ENCODE data around the gene HELT. TPM values are rescaled to one million over a fixed set of nuclear protein-coding genes. Genes with fewer than 3 reads are reported as not detected.

HELT gene
- total RNA-seq, 5 donors from 2014 or later (not counting 1 experiment from before 2014, with no cell fraction given): not detected

- DNase-seq: no peak
- H3K27ac Mint-ChIP-seq: peak overlapping the region in 1 of 2 donors; percentile 36
- no peaks in the 10 kb centered on the region for H3K4me1 ChIP-seq (ENCODE audit: control insufficient read depth in 1 of 2, extremely low read depth in 1 of 2, insufficient read depth in 2 of 2, low read length in 2 of 2)
- no peaks in the 10 kb centered on the region for H3K9me3 Mint-ChIP-seq
- ChIA-PET CTCF (no interaction called here), POLR2A (no interaction called here)
- ATAC-seq (replicated peaks in 1 of 4): no peak
- H3K27me3 ChIP-seq (replicated peaks in 1 of 2; ENCODE audit: control insufficient read depth in 2 of 2, extremely low read depth in 1 of 2, insufficient read depth in 2 of 2, low read length in 1 of 2): peaks cover 24 to 76% of the 10 kb centered on the region in 2 experiments
- peaks cover 56 to 84% of the 10 kb centered on the region in 2 donors for H3K27me3 Mint-ChIP-seq
- no peak overlapping the region for H3K27ac ChIP-seq (ENCODE audit: low read length)
- H3K4me3 ChIP-seq (ENCODE audit: control insufficient read depth in 1 of 2, extremely low read depth in 1 of 2, low read length in 1 of 2): no peak overlapping the region
- 10% methylated on average over 35 of the region's 41 CpGs for WGBS (ENCODE audit: insufficient coverage)
- no peaks in the 10 kb centered on the region for H3K36me3 ChIP-seq (ENCODE audit: control insufficient read depth in 2 of 2, extremely low read depth in 1 of 2, insufficient read depth in 1 of 2, low read length in 1 of 2)
- H3K36me3 Mint-ChIP-seq: no peaks in the 10 kb centered on the region
- peak overlapping the region in 1 of 3 donors; percentile 44 for H3K4me3 Mint-ChIP-seq
- H3K9me3 ChIP-seq: no peaks in the 10 kb centered on the region
- H3K4me1 Mint-ChIP-seq: peaks cover 14 to 23% (median 18%) of the 10 kb centered on the region in 3 donors
Measured at GRCh38 chr4:185018834-185019455, 655 bp downstream of the HELT start.

- ATAC-seq (replicated peaks in 1 of 4): no peak
- Mint-ChIP-seq H3K36me3 (no peaks in the 10 kb centered on the region), H3K9me3 (no peaks in the 10 kb centered on the region), H3K4me3 (no peak overlapping the region), H3K27me3 (peaks cover 55 to 84% of the 10 kb centered on the region in 2 donors), H3K27ac (no peak overlapping the region), H3K4me1 (peaks cover 14 to 22% (median 14%) of the 10 kb centered on the region in 3 donors)
- Histone ChIP-seq H3K4me3 (ENCODE audit: control insufficient read depth in 1 of 2, extremely low read depth in 1 of 2, low read length in 1 of 2) (no peak overlapping the region), H3K36me3 (ENCODE audit: control insufficient read depth in 2 of 2, extremely low read depth in 1 of 2, insufficient read depth in 1 of 2, low read length in 1 of 2) (no peaks in the 10 kb centered on the region), H3K4me1 (ENCODE audit: control insufficient read depth in 1 of 2, extremely low read depth in 1 of 2, insufficient read depth in 2 of 2, low read length in 2 of 2) (no peaks in the 10 kb centered on the region), H3K27ac (ENCODE audit: low read length) (no peak overlapping the region), H3K27me3 (replicated peaks in 1 of 2; ENCODE audit: control insufficient read depth in 2 of 2, extremely low read depth in 1 of 2, insufficient read depth in 2 of 2, low read length in 1 of 2) (peaks cover 24 to 73% of the 10 kb centered on the region in 2 experiments), H3K9me3 (no peaks in the 10 kb centered on the region)
- DNase-seq: no peak
- ChIA-PET POLR2A (no interaction called here), CTCF (no interaction called here)
- 6% methylated on average over 47 of the region's 57 CpGs for WGBS (ENCODE audit: insufficient coverage)
Measured at GRCh38 chr4:185019456-185020292, 1.4 kb downstream of the HELT start.

GRCh38 chr4:185020293-185020808, 2.1 kb downstream of the HELT start:
- no peak overlapping the region for H3K27ac ChIP-seq (ENCODE audit: low read length)

GRCh38 chr4:185020863-185021761, 2.8 kb downstream of the HELT start:
- H3K27ac ChIP-seq (ENCODE audit: low read length): no peak overlapping the region
- DNase-seq (no peak), ATAC-seq (replicated peaks in 1 of 4) (no peak)
- Mint-ChIP-seq H3K4me1 (peaks cover 14 to 22% (median 14%) of the 10 kb centered on the region in 3 donors), H3K4me3 (no peak overlapping the region), H3K27me3 (peaks cover 55 to 84% of the 10 kb centered on the region in 2 donors), H3K9me3 (no peaks in the 10 kb centered on the region), H3K27ac (no peak overlapping the region), H3K36me3 (no peaks in the 10 kb centered on the region)
- ChIA-PET POLR2A (no interaction called here), CTCF (no interaction called here)
- WGBS (ENCODE audit: insufficient coverage): 11% methylated on average over 42 of the region's 55 CpGs
- H3K36me3 ChIP-seq (ENCODE audit: control insufficient read depth in 2 of 2, extremely low read depth in 1 of 2, insufficient read depth in 1 of 2, low read length in 1 of 2): no peaks in the 10 kb centered on the region
- H3K9me3 ChIP-seq: no peaks in the 10 kb centered on the region
- no peak overlapping the region for H3K4me3 ChIP-seq (ENCODE audit: control insufficient read depth in 1 of 2, extremely low read depth in 1 of 2, low read length in 1 of 2)
- peaks cover 21 to 72% of the 10 kb centered on the region in 2 experiments for H3K27me3 ChIP-seq (replicated peaks in 1 of 2; ENCODE audit: control insufficient read depth in 2 of 2, extremely low read depth in 1 of 2, insufficient read depth in 2 of 2, low read length in 1 of 2)
- no peaks in the 10 kb centered on the region for H3K4me1 ChIP-seq (ENCODE audit: control insufficient read depth in 1 of 2, extremely low read depth in 1 of 2, insufficient read depth in 2 of 2, low read length in 2 of 2)

More at GRCh38 chr4:185020293-185020808, 2.1 kb downstream of the HELT start:
- Histone ChIP-seq H3K4me1 (ENCODE audit: control insufficient read depth in 1 of 2, extremely low read depth in 1 of 2, insufficient read depth in 2 of 2, low read length in 2 of 2) (no peaks in the 10 kb centered on the region), H3K9me3 (no peaks in the 10 kb centered on the region), H3K27me3 (replicated peaks in 1 of 2; ENCODE audit: control insufficient read depth in 2 of 2, extremely low read depth in 1 of 2, insufficient read depth in 2 of 2, low read length in 1 of 2) (peaks cover 21 to 75% of the 10 kb centered on the region in 2 experiments), H3K4me3 (ENCODE audit: control insufficient read depth in 1 of 2, extremely low read depth in 1 of 2, low read length in 1 of 2) (no peak overlapping the region), H3K36me3 (ENCODE audit: control insufficient read depth in 2 of 2, extremely low read depth in 1 of 2, insufficient read depth in 1 of 2, low read length in 1 of 2) (no peaks in the 10 kb centered on the region)
- no peak for ATAC-seq (replicated peaks in 1 of 4)
- no peak for DNase-seq
- H3K36me3 Mint-ChIP-seq: no peaks in the 10 kb centered on the region
- peaks cover 14 to 22% (median 14%) of the 10 kb centered on the region in 3 donors for H3K4me1 Mint-ChIP-seq
- H3K27ac Mint-ChIP-seq: no peak overlapping the region
- H3K27me3 Mint-ChIP-seq: peaks cover 56 to 83% of the 10 kb centered on the region in 2 donors
- WGBS (ENCODE audit: insufficient coverage): 10% methylated on average over 40 of the region's 48 CpGs
- CTCF ChIA-PET: no interaction called here
- H3K4me3 Mint-ChIP-seq: no peak overlapping the region
- no peaks in the 10 kb centered on the region for H3K9me3 Mint-ChIP-seq
- POLR2A ChIA-PET: no interaction called here

- Mint-ChIP-seq H3K9me3 (no peaks in the 10 kb centered on the region), H3K27ac (no peak overlapping the region), H3K36me3 (no peaks in the 10 kb centered on the region), H3K27me3 (peaks cover 58 to 75% of the 10 kb centered on the region in 2 donors), H3K4me1 (peaks cover 11 to 17% (median 14%) of the 10 kb centered on the region in 3 donors), H3K4me3 (no peak overlapping the region)
- CTCF ChIA-PET: interaction anchor here in 1 of 2 donors (0.8 kb wide), 1 partner anchor 16 kb away, joined by 3 read pairs; no protein-coding TSS in a partner anchor
- no peak for ATAC-seq (replicated peaks in 1 of 4)
- peaks cover 14 to 50% of the 10 kb centered on the region in 2 experiments for H3K27me3 ChIP-seq (replicated peaks in 1 of 2; ENCODE audit: control insufficient read depth in 2 of 2, extremely low read depth in 1 of 2, insufficient read depth in 2 of 2, low read length in 1 of 2)
- H3K9me3 ChIP-seq: no peaks in the 10 kb centered on the region
- POLR2A ChIA-PET: no interaction called here
- H3K36me3 ChIP-seq (ENCODE audit: control insufficient read depth in 2 of 2, extremely low read depth in 1 of 2, insufficient read depth in 1 of 2, low read length in 1 of 2): no peaks in the 10 kb centered on the region
- no peak for DNase-seq
- no peak overlapping the region for H3K27ac ChIP-seq (ENCODE audit: low read length)
- H3K4me3 ChIP-seq (ENCODE audit: control insufficient read depth in 1 of 2, extremely low read depth in 1 of 2, low read length in 1 of 2): no peak overlapping the region
- 49% methylated on average over 8 of the region's 9 CpGs for WGBS (ENCODE audit: insufficient coverage)
- H3K4me1 ChIP-seq (ENCODE audit: control insufficient read depth in 1 of 2, extremely low read depth in 1 of 2, insufficient read depth in 2 of 2, low read length in 2 of 2): no peaks in the 10 kb centered on the region
Measured at GRCh38 chr4:185023471-185023870, 5.2 kb downstream of the HELT start.

- Mint-ChIP-seq H3K36me3 (no peaks in the 10 kb centered on the region), H3K27me3 (peaks cover 52 to 60% of the 10 kb centered on the region in 2 donors), H3K4me1 (no peaks in the 10 kb centered on the region), H3K4me3 (no peak overlapping the region), H3K27ac (no peak overlapping the region), H3K9me3 (no peaks in the 10 kb centered on the region)
- Histone ChIP-seq H3K27me3 (replicated peaks in 1 of 2; ENCODE audit: control insufficient read depth in 2 of 2, extremely low read depth in 1 of 2, insufficient read depth in 2 of 2, low read length in 1 of 2) (peaks cover 0 to 26% of the 10 kb centered on the region in 2 experiments), H3K27ac (ENCODE audit: low read length) (no peak overlapping the region), H3K9me3 (no peaks in the 10 kb centered on the region), H3K4me1 (ENCODE audit: control insufficient read depth in 1 of 2, extremely low read depth in 1 of 2, insufficient read depth in 2 of 2, low read length in 2 of 2) (no peaks in the 10 kb centered on the region), H3K36me3 (ENCODE audit: control insufficient read depth in 2 of 2, extremely low read depth in 1 of 2, insufficient read depth in 1 of 2, low read length in 1 of 2) (no peaks in the 10 kb centered on the region), H3K4me3 (ENCODE audit: control insufficient read depth in 1 of 2, extremely low read depth in 1 of 2, low read length in 1 of 2) (no peak overlapping the region)
- WGBS (ENCODE audit: insufficient coverage): no CpG with 5 or more reads among the region's 8 CpGs
- CTCF ChIA-PET: no interaction called here
- DNase-seq (no peak), ATAC-seq (replicated peaks in 1 of 4) (no peak)
- POLR2A ChIA-PET: no interaction called here
Measured at GRCh38 chr4:185028625-185029024, 10.3 kb downstream of the HELT start.

Measured in T-cell (primary cell).